ENCODE results near the gene SGMS1.

DNA sequence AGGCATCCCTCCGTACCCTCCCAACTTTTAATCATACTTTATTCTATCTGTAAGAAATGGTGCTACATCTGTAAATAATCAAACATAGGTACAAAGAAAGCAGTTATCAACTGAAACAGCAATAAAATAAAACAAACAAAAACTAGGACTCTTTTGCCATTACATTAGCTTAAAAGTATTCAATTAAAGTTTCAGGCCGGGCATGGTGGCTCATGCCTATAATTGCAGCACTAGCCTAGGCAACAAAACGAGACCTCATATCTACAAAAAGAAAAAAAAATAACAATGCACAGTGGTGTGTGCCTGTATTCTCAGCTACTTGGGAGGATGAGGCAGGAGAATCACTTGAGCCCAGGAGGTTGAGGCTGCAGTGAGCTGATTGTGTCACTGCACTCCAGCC, 161.9 kb downstream of the SGMS1 start:
- TF ChIP-seq, protein P1, sequence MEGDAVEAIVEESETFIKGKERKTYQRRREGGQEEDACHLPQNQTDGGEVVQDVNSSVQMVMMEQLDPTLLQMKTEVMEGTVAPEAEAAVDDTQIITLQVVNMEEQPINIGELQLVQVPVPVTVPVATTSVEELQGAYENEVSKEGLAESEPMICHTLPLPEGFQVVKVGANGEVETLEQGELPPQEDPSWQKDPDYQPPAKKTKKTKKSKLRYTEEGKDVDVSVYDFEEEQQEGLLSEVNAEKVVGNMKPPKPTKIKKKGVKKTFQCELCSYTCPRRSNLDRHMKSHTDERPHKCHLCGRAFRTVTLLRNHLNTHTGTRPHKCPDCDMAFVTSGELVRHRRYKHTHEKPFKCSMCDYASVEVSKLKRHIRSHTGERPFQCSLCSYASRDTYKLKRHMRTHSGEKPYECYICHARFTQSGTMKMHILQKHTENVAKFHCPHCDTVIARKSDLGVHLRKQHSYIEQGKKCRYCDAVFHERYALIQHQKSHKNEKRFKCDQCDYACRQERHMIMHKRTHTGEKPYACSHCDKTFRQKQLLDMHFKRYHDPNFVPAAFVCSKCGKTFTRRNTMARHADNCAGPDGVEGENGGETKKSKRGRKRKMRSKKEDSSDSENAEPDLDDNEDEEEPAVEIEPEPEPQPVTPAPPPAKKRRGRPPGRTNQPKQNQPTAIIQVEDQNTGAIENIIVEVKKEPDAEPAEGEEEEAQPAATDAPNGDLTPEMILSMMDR (conservative IDR thresholded peaks at IDR 0.05 in 1 of 2, IDR thresholded peaks at IDR 0.05 in 1 of 2; ENCODE audit: low read depth in 1 of 2, low read length in 2 of 2), result no peak
- no peak for TF ChIP-seq EZH2 (IDR thresholded peaks at IDR 0.05; ENCODE audit: low read length, missing control alignments)
